Measurements from ENCODE around the gene SLC12A9.

SLC12A9 gene

DNA sequence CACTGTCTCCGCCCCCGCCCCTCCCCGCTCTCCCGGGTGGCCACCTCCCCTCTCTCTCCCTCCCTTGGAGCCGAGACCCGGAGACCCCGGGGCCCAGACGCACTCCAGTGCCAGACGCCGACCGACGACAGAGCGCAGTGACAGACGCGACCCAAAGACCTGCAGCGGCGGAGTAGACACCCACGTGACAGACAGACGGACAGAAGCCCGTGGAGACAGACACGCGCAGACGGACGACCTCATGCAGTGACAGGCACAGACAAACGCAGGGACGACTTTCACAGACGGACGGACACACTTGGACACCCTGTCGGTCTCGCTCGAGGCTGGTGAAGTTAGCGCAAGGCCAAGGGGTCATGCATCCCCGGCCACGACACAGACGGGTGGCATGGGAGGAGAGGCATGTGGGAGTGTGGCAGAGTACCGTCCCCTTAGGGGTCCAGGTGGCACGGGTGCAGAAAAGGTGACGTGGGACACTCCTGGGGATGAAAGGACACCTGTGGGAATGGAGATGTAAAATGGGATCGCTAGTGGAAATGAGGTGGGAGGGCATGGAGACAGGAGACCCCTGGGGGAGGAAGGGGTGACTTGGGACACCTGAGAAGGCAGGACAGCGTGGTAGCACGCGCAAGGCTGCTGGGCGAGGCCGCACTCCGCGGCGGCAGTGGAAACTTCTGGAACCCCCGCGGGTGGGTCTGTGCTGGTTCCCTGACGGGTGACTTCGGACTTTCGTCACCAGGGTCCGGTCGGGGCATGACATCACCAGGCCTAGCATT lies 43.6 kb downstream of the SLC12A9 start (continued):
- TF ChIP-seq ZNF211 (tag by site-specific recombination; IDR thresholded peaks at IDR 0.05; ENCODE audit: low read depth) = no peak
- TF ChIP-seq ZBTB7A (tag by site-specific recombination; IDR thresholded peaks at IDR 0.05; ENCODE audit: low read depth) = peak; percentile 79
- no peak for TF ChIP-seq KLF7 (tag by site-specific recombination; IDR thresholded peaks at IDR 0.05; ENCODE audit: borderline replicate concordance)
- TF ChIP-seq PRDM6 (tag by site-specific recombination; IDR thresholded peaks at IDR 0.05) = no peak
- TF ChIP-seq, protein P1, sequence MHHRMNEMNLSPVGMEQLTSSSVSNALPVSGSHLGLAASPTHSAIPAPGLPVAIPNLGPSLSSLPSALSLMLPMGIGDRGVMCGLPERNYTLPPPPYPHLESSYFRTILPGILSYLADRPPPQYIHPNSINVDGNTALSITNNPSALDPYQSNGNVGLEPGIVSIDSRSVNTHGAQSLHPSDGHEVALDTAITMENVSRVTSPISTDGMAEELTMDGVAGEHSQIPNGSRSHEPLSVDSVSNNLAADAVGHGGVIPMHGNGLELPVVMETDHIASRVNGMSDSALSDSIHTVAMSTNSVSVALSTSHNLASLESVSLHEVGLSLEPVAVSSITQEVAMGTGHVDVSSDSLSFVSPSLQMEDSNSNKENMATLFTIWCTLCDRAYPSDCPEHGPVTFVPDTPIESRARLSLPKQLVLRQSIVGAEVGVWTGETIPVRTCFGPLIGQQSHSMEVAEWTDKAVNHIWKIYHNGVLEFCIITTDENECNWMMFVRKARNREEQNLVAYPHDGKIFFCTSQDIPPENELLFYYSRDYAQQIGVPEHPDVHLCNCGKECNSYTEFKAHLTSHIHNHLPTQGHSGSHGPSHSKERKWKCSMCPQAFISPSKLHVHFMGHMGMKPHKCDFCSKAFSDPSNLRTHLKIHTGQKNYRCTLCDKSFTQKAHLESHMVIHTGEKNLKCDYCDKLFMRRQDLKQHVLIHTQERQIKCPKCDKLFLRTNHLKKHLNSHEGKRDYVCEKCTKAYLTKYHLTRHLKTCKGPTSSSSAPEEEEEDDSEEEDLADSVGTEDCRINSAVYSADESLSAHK (tag by site-specific recombination; IDR thresholded peaks at IDR 0.05) = peak; percentile 34; the same call in 1 of the 2 replicates
- TF ChIP-seq ZNF37A (tag by site-specific recombination; IDR thresholded peaks at IDR 0.05) = no peak
- no peak for TF ChIP-seq ZNF610 (tag by site-specific recombination; IDR thresholded peaks at IDR 0.05; ENCODE audit: borderline replicate concordance)
- peak; percentile 65 for TF ChIP-seq ZNF324 (tag by site-specific recombination; IDR thresholded peaks at IDR 0.05)
- no peak for TF ChIP-seq ZBTB49 (tag by site-specific recombination; IDR thresholded peaks at IDR 0.05; ENCODE audit: low read depth)
- TF ChIP-seq, protein P2, sequence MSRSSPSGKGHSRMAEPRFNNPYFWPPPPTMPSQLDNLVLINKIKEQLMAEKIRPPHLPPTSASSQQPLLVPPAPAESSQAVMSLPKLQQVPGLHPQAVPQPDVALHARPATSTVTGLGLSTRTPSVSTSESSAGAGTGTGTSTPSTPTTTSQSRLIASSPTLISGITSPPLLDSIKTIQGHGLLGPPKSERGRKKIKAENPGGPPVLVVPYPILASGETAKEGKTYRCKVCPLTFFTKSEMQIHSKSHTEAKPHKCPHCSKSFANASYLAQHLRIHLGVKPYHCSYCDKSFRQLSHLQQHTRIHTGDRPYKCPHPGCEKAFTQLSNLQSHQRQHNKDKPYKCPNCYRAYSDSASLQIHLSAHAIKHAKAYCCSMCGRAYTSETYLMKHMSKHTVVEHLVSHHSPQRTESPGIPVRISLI (tag by site-specific recombination; IDR thresholded peaks at IDR 0.05) = no peak
- no peak for TF ChIP-seq ZBTB44 (tag by site-specific recombination; IDR thresholded peaks at IDR 0.05)
- no peak; the same call in 1 of the 2 replicates for TF ChIP-seq ZNF18 (tag by site-specific recombination; IDR thresholded peaks at IDR 0.05)
- TF ChIP-seq TCF7L2 (IDR thresholded peaks at IDR 0.05; ENCODE audit: borderline replicate concordance, low read depth, low read length) = no peak
- no peak for TF ChIP-seq ZNF510 (tag by site-specific recombination; IDR thresholded peaks at IDR 0.05; ENCODE audit: insufficient replicate concordance)
- peak; percentile 58 for TF ChIP-seq PRDM10 (tag by site-specific recombination; IDR thresholded peaks at IDR 0.05)
- peak; percentile 49; the same call in 1 of the 2 replicates for TF ChIP-seq ZNF658 (tag by site-specific recombination; IDR thresholded peaks at IDR 0.05)
- TF ChIP-seq ZNF768 (tag by site-specific recombination; IDR thresholded peaks at IDR 0.05) = no peak
- TF ChIP-seq ZSCAN30 (tag by site-specific recombination; IDR thresholded peaks at IDR 0.05) = no peak; the same call in 1 of the 2 replicates
- no peak for TF ChIP-seq ZSCAN4 (tag by site-specific recombination; IDR thresholded peaks at IDR 0.05)
- peak; percentile 82; the same call in 1 of the 2 replicates for TF ChIP-seq ZNF600 (tag by site-specific recombination; IDR thresholded peaks at IDR 0.05)
- TF ChIP-seq HOXC10 (CRISPR knock-in tag; IDR thresholded peaks at IDR 0.05) = no peak
- TF ChIP-seq ZEB2 (tag by site-specific recombination; IDR thresholded peaks at IDR 0.05) = peak; percentile 95
